HG02938 (cell line): ENCODE data around the gene CYB5B.

Experiments used
- ATAC-seq: cut with Tn5 transposase; IDR thresholded peaks from one replicate; pipeline ENCODE4 v1.9.1; 2021; ENCODE audit warnings: mild to moderate bottlenecking, moderate library complexity; ENCODE audit not compliant: unreplicated experiment

Gene CYB5B

GRCh38 chr16:69483611-69484010 is 59.2 kb downstream of the CYB5B start:
- ATAC-seq, result no peak

GRCh38 chr16:69485361-69485760 is 60.9 kb downstream of the CYB5B start:
- no peak for ATAC-seq

- ATAC-seq, result no peak
Observed at GRCh38 chr16:69485816-69486215, 61.4 kb downstream of the CYB5B start.

GRCh38 chr16:69486272-69486671 is 61.9 kb downstream of the CYB5B start:
- no peak for ATAC-seq

GRCh38 chr16:69486724-69487123 is 62.3 kb downstream of the CYB5B start:
- ATAC-seq, result no peak

- ATAC-seq, result no peak
Observed at GRCh38 chr16:69490707-69491324, 66.4 kb downstream of the CYB5B start.

- no peak for ATAC-seq
Observed at GRCh38 chr16:69494991-69495392, 70.6 kb downstream of the CYB5B start.

- no peak for ATAC-seq
Observed at GRCh38 chr16:69495821-69496220, 71.4 kb downstream of the CYB5B start.

- no peak for ATAC-seq
Observed at GRCh38 chr16:69496376-69496775, 72.0 kb downstream of the CYB5B start.

GRCh38 chr16:69496896-69497295 is 72.5 kb downstream of the CYB5B start:
- no peak for ATAC-seq

GRCh38 chr16:69497876-69498596 is 73.6 kb downstream of the CYB5B start:
- ATAC-seq, result no peak

- ATAC-seq, result no peak
Observed at GRCh38 chr16:69498926-69499325, 74.5 kb downstream of the CYB5B start.

- no peak for ATAC-seq
Observed at GRCh38 chr16:69499541-69500230, 75.3 kb downstream of the CYB5B start.

- no peak for ATAC-seq
Observed at GRCh38 chr16:69500496-69500895, 76.1 kb downstream of the CYB5B start.

GRCh38 chr16:69501956-69502745 is 77.7 kb downstream of the CYB5B start:
- ATAC-seq, result no peak

GRCh38 chr16:69503244-69503643 is 78.8 kb downstream of the CYB5B start:
- no peak for ATAC-seq

GRCh38 chr16:69508033-69508755 is 83.8 kb downstream of the CYB5B start:
- ATAC-seq, result no peak

- ATAC-seq, result no peak
Observed at GRCh38 chr16:69509125-69509524, 84.7 kb downstream of the CYB5B start.

GRCh38 chr16:69511651-69512050 is 87.2 kb downstream of the CYB5B start:
- ATAC-seq, result no peak

- ATAC-seq, result no peak
Observed at GRCh38 chr16:69513180-69513966, 89.0 kb downstream of the CYB5B start.
